ENCODE results near the gene RECQL5. TPM values are rescaled to one million over a fixed set of nuclear protein-coding genes. Genes with fewer than 3 reads are reported as not detected.

Gene RECQL5
- total RNA-seq, 1 experiment from 2014 or later = 71.3 TPM

DNA sequence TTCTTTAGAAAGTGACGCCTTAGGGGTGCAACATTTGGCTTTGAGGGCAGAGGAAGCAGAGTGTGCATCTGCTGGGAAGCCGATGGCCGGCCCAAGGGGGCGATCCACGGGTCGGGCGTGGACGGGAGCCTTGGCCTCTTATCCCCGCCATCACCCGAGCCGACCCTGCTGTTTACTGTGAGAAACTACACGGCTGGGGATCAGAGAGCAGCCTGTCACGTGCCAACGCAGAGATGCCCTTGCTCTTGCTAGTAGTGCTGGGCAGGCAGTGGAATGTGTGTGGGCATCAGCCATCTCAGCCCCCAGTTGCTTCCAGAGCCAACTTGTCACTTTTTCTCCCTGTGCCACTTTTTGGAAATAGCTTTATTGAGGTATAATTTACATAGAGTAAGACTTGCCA is 27.6 kb upstream of the RECQL5 start:
- Mint-ChIP-seq H3K36me3 (ENCODE audit: insufficient read depth, unreplicated experiment) (peaks cover 55% of the 10 kb centered on the region), H3K4me3 (ENCODE audit: low read depth, unreplicated experiment) (no peak overlapping the region), H3K4me1 (ENCODE audit: low read depth, unreplicated experiment) (peaks cover 67% of the 10 kb centered on the region), H3K27me3 (ENCODE audit: unreplicated experiment) (no peaks in the 10 kb centered on the region), H3K27ac (ENCODE audit: unreplicated experiment) (no peak overlapping the region), H3K9me3 (ENCODE audit: low read depth, unreplicated experiment) (no peaks in the 10 kb centered on the region)
- no TSS peak for BruUV-seq (replicated peaks)
- TF ChIP-seq, protein P1, sequence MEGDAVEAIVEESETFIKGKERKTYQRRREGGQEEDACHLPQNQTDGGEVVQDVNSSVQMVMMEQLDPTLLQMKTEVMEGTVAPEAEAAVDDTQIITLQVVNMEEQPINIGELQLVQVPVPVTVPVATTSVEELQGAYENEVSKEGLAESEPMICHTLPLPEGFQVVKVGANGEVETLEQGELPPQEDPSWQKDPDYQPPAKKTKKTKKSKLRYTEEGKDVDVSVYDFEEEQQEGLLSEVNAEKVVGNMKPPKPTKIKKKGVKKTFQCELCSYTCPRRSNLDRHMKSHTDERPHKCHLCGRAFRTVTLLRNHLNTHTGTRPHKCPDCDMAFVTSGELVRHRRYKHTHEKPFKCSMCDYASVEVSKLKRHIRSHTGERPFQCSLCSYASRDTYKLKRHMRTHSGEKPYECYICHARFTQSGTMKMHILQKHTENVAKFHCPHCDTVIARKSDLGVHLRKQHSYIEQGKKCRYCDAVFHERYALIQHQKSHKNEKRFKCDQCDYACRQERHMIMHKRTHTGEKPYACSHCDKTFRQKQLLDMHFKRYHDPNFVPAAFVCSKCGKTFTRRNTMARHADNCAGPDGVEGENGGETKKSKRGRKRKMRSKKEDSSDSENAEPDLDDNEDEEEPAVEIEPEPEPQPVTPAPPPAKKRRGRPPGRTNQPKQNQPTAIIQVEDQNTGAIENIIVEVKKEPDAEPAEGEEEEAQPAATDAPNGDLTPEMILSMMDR (IDR thresholded peaks at IDR 0.05; ENCODE audit: unreplicated experiment) = no peak
- intact Hi-C loops (cut with micrococcal nuclease; ENCODE audit: unreplicated experiment) = no loop called here
- no peak for DNase-seq
- CTCF ChIA-PET = interaction anchor here (0.6 kb wide), 1 partner anchor 26 kb away, joined by 3 read pairs; the partner anchor contains the start of gene ITGB4

- BruUV-seq (replicated peaks) = no TSS peak
- DNase-seq = peak; percentile 30
- Mint-ChIP-seq H3K27ac (ENCODE audit: unreplicated experiment) (peak overlapping the region; percentile 40), H3K9me3 (ENCODE audit: low read depth, unreplicated experiment) (no peaks in the 10 kb centered on the region), H3K4me3 (ENCODE audit: low read depth, unreplicated experiment) (no peak overlapping the region), H3K36me3 (ENCODE audit: insufficient read depth, unreplicated experiment) (peaks cover 56% of the 10 kb centered on the region), H3K4me1 (ENCODE audit: low read depth, unreplicated experiment) (peaks cover 69% of the 10 kb centered on the region), H3K27me3 (ENCODE audit: unreplicated experiment) (no peaks in the 10 kb centered on the region)
- intact Hi-C loops (cut with micrococcal nuclease; ENCODE audit: unreplicated experiment) = no loop called here
- TF ChIP-seq, protein P1 (IDR thresholded peaks at IDR 0.05; ENCODE audit: unreplicated experiment) = no peak
- CTCF ChIA-PET = interaction anchor here (0.6 kb wide), 2 partner anchors 19 to 27 kb away, joined by 3 read pairs; partner anchors contain the start of gene ITGB4
Measured at GRCh38 chr17:75693500-75694481, 26.8 kb upstream of the RECQL5 start.

DNA sequence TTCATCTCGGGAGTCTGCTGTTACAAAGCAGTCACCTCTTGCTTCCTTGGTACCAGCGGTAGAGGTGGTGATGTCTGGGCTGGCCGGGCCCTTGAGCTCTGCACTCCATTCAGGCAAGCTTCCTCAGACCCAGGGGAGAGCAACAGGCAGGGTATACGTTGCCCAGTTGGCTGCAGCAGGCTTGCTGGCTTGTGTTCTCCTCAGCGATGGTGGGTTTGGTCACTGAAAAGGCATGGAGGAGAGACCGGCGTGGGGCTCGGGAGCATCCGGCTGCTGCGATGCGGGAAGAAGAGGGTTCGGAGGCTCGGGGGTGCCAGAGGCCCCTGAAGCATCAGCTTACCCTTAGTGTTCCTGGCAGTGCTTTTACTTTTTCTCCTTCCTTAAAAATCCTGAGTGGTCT is 26.0 kb upstream of the RECQL5 start:
- Mint-ChIP-seq H3K36me3 (ENCODE audit: insufficient read depth, unreplicated experiment) (peaks cover 56% of the 10 kb centered on the region), H3K4me3 (ENCODE audit: low read depth, unreplicated experiment) (no peak overlapping the region)

GRCh38 chr17:75691801-75692626 is 25.1 kb upstream of the RECQL5 start:
- no TSS peak for BruUV-seq (replicated peaks)
- Mint-ChIP-seq H3K9me3 (ENCODE audit: low read depth, unreplicated experiment) (no peaks in the 10 kb centered on the region), H3K36me3 (ENCODE audit: insufficient read depth, unreplicated experiment) (peaks cover 53% of the 10 kb centered on the region), H3K4me3 (ENCODE audit: low read depth, unreplicated experiment) (no peak overlapping the region), H3K27me3 (ENCODE audit: unreplicated experiment) (no peaks in the 10 kb centered on the region), H3K27ac (ENCODE audit: unreplicated experiment) (no peak overlapping the region), H3K4me1 (ENCODE audit: low read depth, unreplicated experiment) (peaks cover 70% of the 10 kb centered on the region)
- TF ChIP-seq, protein P1 (IDR thresholded peaks at IDR 0.05; ENCODE audit: unreplicated experiment) = no peak
- intact Hi-C loops (cut with micrococcal nuclease; ENCODE audit: unreplicated experiment) = no loop called here
- CTCF ChIA-PET = interaction anchor here (0.6 kb wide), 1 partner anchor 27 kb away, joined by 3 read pairs; no protein-coding TSS in a partner anchor
- no peak for DNase-seq

More for the DNA sequence above, 26.0 kb upstream of the RECQL5 start:
- no peaks in the 10 kb centered on the region for H3K27me3 Mint-ChIP-seq (ENCODE audit: unreplicated experiment)
- TF ChIP-seq, protein P1 (IDR thresholded peaks at IDR 0.05; ENCODE audit: unreplicated experiment) = no peak
- CTCF ChIA-PET = no interaction called here
- no TSS peak for BruUV-seq (replicated peaks)
- intact Hi-C loops (cut with micrococcal nuclease; ENCODE audit: unreplicated experiment) = no loop called here
- peak overlapping the region; percentile 40 for H3K27ac Mint-ChIP-seq (ENCODE audit: unreplicated experiment)
- DNase-seq = no peak
- H3K4me1 Mint-ChIP-seq (ENCODE audit: low read depth, unreplicated experiment) = peaks cover 72% of the 10 kb centered on the region
- H3K9me3 Mint-ChIP-seq (ENCODE audit: low read depth, unreplicated experiment) = no peaks in the 10 kb centered on the region
